ENCODE data around the gene SPIC.

SPIC gene

GRCh38 chr12:101474711-101475386, at the start of gene SPIC:
TSS of gene SPIC (plus strand) at chr12:101475336. CDS start at chr12:101476905, 1,569 bp downstream.
- no peak for DNase-seq (ENCODE audit: low read depth)
- H3K4me3 ChIP-seq (ENCODE audit: low read depth, low read length), result no peak within 1 kb of the TSS
- TF ChIP-seq CTCF (IDR thresholded peaks at IDR 0.05; ENCODE audit: control insufficient read depth, extremely low read depth, insufficient read depth), result no peak

- no peak for DNase-seq (ENCODE audit: low read depth)
- no peak overlapping the region for H3K4me3 ChIP-seq (ENCODE audit: low read depth, low read length)
- no peak for TF ChIP-seq CTCF (IDR thresholded peaks at IDR 0.05; ENCODE audit: control insufficient read depth, extremely low read depth, insufficient read depth)
Measured at GRCh38 chr12:101430456-101430855, 44.7 kb upstream of the SPIC start.

GRCh38 chr12:101436136-101436535, 39.0 kb upstream of the SPIC start:
- TF ChIP-seq CTCF (IDR thresholded peaks at IDR 0.05; ENCODE audit: control insufficient read depth, extremely low read depth, insufficient read depth), result no peak
- peak; percentile 33 for DNase-seq (ENCODE audit: low read depth)

GRCh38 chr12:101439236-101439635, 35.9 kb upstream of the SPIC start:
- H3K4me3 ChIP-seq (ENCODE audit: low read depth, low read length), result no peak overlapping the region
- no peak for TF ChIP-seq CTCF (IDR thresholded peaks at IDR 0.05; ENCODE audit: control insufficient read depth, extremely low read depth, insufficient read depth)
- no peak for DNase-seq (ENCODE audit: low read depth)

More at GRCh38 chr12:101436136-101436535, 39.0 kb upstream of the SPIC start:
- no peak overlapping the region for H3K4me3 ChIP-seq (ENCODE audit: low read depth, low read length)

GRCh38 chr12:101441461-101442224, 33.5 kb upstream of the SPIC start:
- no peak for TF ChIP-seq CTCF (IDR thresholded peaks at IDR 0.05; ENCODE audit: control insufficient read depth, extremely low read depth, insufficient read depth)
- no peak overlapping the region for H3K4me3 ChIP-seq (ENCODE audit: low read depth, low read length)
- no peak for DNase-seq (ENCODE audit: low read depth)

GRCh38 chr12:101455685-101456084, 19.5 kb upstream of the SPIC start:
- no peak overlapping the region for H3K4me3 ChIP-seq (ENCODE audit: low read depth, low read length)
- no peak for TF ChIP-seq CTCF (IDR thresholded peaks at IDR 0.05; ENCODE audit: control insufficient read depth, extremely low read depth, insufficient read depth)
- no peak for DNase-seq (ENCODE audit: low read depth)
